Trophoblast cell (in vitro differentiated cells and primary cell): Measurements from ENCODE around the gene COA1.

Source experiments
- DNase-seq, 2 donors: peaks; one replicate each; pipeline ENCODE4 v3.0.0-alpha.2; 2016
- H2AFZ ChIP-seq: 2 replicates; pipeline ENCODE4 v1.6.1; 2013; ENCODE audit warnings: low read length, moderate library complexity, mild to moderate bottlenecking; ENCODE audit not compliant: insufficient read depth, poor library complexity
- H2AK5ac ChIP-seq: 2 replicates; pipeline ENCODE4 v1.6.1; 2013; ENCODE audit warnings: mild to moderate bottlenecking, low read length
- H2BK120ac ChIP-seq: 2 replicates; pipeline ENCODE4 v1.6.1; 2013; ENCODE audit warnings: low read length, mild to moderate bottlenecking, moderate library complexity; ENCODE audit not compliant: insufficient read depth, poor library complexity
- H2BK12ac ChIP-seq: 2 replicates; pipeline ENCODE4 v1.6.1; 2013; ENCODE audit warnings: mild to moderate bottlenecking, low read length, moderate library complexity
- H2BK5ac ChIP-seq: 2 replicates; pipeline ENCODE4 v1.6.1; 2013; ENCODE audit warnings: low read length, low read depth, moderate library complexity, mild to moderate bottlenecking; ENCODE audit not compliant: poor library complexity
- H3K14ac ChIP-seq: 2 replicates; pipeline ENCODE4 v1.6.1; 2013; ENCODE audit warnings: mild to moderate bottlenecking, low read length
- H3K18ac ChIP-seq: 2 replicates; pipeline ENCODE4 v1.6.1; 2013; ENCODE audit warnings: mild to moderate bottlenecking, low read length
- H3K23ac ChIP-seq: 2 replicates; pipeline ENCODE4 v1.6.1; 2013; ENCODE audit warnings: low read length
- H3K27ac ChIP-seq: 2 replicates; pipeline ENCODE4 v1.5.1; 2013; ENCODE audit warnings: low read depth, mild to moderate bottlenecking, inconsistent platforms, low read length, moderate library complexity
- H3K27me3 ChIP-seq: 2 replicates; pipeline ENCODE4 v1.6.1; 2013; ENCODE audit warnings: inconsistent platforms, mild to moderate bottlenecking, low read length, moderate library complexity; ENCODE audit not compliant: insufficient read depth
- H3K36me3 ChIP-seq, 2 experiments: 1 replicate in 1 of 2; 2 replicates in 1 of 2; pipeline ENCODE4 v1.6.1; 2013; ENCODE audit warnings: low read length in 2 of 2, mild to moderate bottlenecking in 2 of 2, moderate library complexity in 1 of 2; ENCODE audit not compliant: insufficient read depth in 2 of 2, control insufficient read depth in 1 of 2
- H3K4ac ChIP-seq: 2 replicates; pipeline ENCODE4 v1.6.1; 2013; ENCODE audit warnings: low read depth, mild to moderate bottlenecking, low read length, moderate library complexity
- H3K4me1 ChIP-seq, 2 experiments: 1 replicate in 1 of 2; 2 replicates in 1 of 2; pipeline ENCODE4 v1.6.1; 2013; ENCODE audit warnings: low read length in 2 of 2, mild to moderate bottlenecking in 2 of 2, moderate library complexity in 1 of 2; ENCODE audit not compliant: insufficient read depth in 2 of 2, control insufficient read depth in 1 of 2
- H3K4me2 ChIP-seq: 2 replicates; pipeline ENCODE4 v1.6.1; 2013; ENCODE audit warnings: inconsistent platforms, mild to moderate bottlenecking, low read length, moderate library complexity
- H3K4me3 ChIP-seq: 2 replicates; pipeline ENCODE4 v1.5.1; 2013; ENCODE audit warnings: mild to moderate bottlenecking, low read depth, low read length, inconsistent platforms
- H3K79me1 ChIP-seq: one replicate; pipeline ENCODE4 v1.6.1; 2013; ENCODE audit warnings: low read length
- H3K79me2 ChIP-seq: 2 replicates; pipeline ENCODE4 v1.6.1; 2013; ENCODE audit warnings: low read length, mild to moderate bottlenecking; ENCODE audit not compliant: control insufficient read depth, insufficient read depth, poor library complexity
- H3K9ac ChIP-seq: 2 replicates; pipeline ENCODE4 v1.6.1; 2013; ENCODE audit warnings: mild to moderate bottlenecking, low read length
- H3K9me3 ChIP-seq: 2 replicates; pipeline ENCODE4 v1.6.1; 2013; ENCODE audit warnings: low read depth, mild to moderate bottlenecking, control low read depth, inconsistent platforms, low read length; ENCODE audit not compliant: insufficient read depth
- H4K12ac ChIP-seq: 2 replicates; pipeline ENCODE4 v1.6.1; 2013; ENCODE audit warnings: low read depth, mild to moderate bottlenecking, low read length, moderate library complexity
- H4K8ac ChIP-seq: 2 replicates; pipeline ENCODE4 v1.6.1; 2013; ENCODE audit warnings: low read depth, mild to moderate bottlenecking, low read length, moderate library complexity
- H4K91ac ChIP-seq: one replicate; pipeline ENCODE4 v1.6.1; 2013; ENCODE audit warnings: low read depth, mild to moderate bottlenecking, low read length, moderate library complexity
- WGBS: extraction: QIAGEN DNeasy Blood & Tissue Kit; methylation state at CpG from one replicate; pipeline ENCODE4 v1.1.7; 2013; ENCODE audit warnings: missing lambda C conversion rate; ENCODE audit not compliant: insufficient read length, insufficient coverage; ENCODE audit errors: extremely low coverage; 5-methylcytosine and 5-hydroxymethylcytosine counted together

Gene COA1

DNA sequence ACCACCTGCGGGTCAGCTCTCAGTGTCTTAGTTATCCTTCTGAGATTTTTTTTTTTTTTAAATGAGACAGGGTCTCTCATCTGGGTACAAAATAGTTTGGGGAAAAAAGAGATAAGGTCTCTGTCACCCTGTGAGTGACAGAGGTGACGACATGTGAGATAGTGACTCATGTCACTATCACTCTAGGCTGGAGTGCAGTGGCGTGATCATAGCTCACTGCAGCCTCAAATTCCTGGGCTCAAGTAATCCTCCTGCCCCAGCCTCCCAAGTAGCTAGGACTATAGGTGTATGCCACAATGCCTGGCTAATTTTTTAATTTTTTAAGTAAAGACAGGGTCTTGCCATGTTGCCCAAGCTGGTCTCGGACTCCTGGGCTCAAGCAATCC, 39.6 kb upstream of the COA1 start:
- H2BK5ac ChIP-seq: no peak overlapping the region
- H3K27ac ChIP-seq: no peak overlapping the region
- H3K79me1 ChIP-seq: no peaks in the 10 kb centered on the region
- H3K9ac ChIP-seq: no peak overlapping the region
- no peak overlapping the region for H2AK5ac ChIP-seq
- H2BK120ac ChIP-seq: no peak overlapping the region
- H3K4ac ChIP-seq: no peak overlapping the region
- no peaks in the 10 kb centered on the region for H3K27me3 ChIP-seq
- no peaks in the 10 kb centered on the region for H3K79me2 ChIP-seq
- DNase-seq: peak in 1 of 2 donors; percentile 34
- H4K8ac ChIP-seq: no peak overlapping the region
- H3K23ac ChIP-seq: no peak overlapping the region
- H3K4me2 ChIP-seq: no peak overlapping the region
- H3K9me3 ChIP-seq: no peaks in the 10 kb centered on the region
- H3K4me1 ChIP-seq: peaks cover 2 to 5% of the 10 kb centered on the region in 2 experiments
- H2BK12ac ChIP-seq: no peak overlapping the region
- no peak overlapping the region for H3K4me3 ChIP-seq
- no CpG with 5 or more reads among the region's 4 CpGs for WGBS
- no peak overlapping the region for H3K18ac ChIP-seq
- H3K36me3 ChIP-seq: peaks cover 0 to 2% of the 10 kb centered on the region in 2 experiments
- no peak overlapping the region for H4K91ac ChIP-seq
- no peak overlapping the region for H4K12ac ChIP-seq
- no peak overlapping the region for H2AFZ ChIP-seq
- no peak overlapping the region for H3K14ac ChIP-seq

DNA sequence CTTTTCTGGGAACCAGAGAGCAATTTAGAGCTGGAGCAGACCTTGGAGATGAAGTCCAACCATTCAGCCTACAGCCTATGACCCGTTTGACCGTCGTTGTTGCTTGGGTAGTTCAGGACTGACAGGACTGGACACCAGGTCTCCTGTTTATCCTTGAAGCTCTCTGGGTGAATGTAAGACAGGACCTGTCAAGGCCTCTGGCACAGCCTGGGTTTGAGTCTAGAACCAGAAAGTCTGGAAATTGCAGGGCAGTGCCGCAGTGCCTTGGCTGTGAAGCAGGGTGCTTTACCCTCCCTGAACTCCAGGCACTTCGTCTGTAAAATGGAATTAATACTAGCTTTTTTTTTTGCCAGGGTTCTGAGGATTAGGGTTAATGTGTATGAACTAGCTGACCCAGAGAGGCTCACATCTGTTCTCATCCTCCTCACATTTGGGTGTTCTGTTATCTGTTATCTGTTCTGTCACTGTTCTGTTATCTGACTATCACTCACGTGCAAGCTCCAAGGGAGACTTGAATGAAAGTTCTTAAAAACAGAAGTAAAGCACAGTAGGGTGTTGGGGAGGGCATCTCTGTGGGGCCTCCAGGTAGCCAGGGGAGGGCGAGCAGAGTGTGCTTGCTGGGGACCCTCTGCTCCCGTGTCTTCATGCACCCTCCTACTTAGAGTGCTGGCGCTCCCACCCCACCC, 39.0 kb upstream of the COA1 start:
- no peak overlapping the region for H3K4me2 ChIP-seq
- no peak overlapping the region for H2AK5ac ChIP-seq
- no peak overlapping the region for H3K23ac ChIP-seq
- H2AFZ ChIP-seq: no peak overlapping the region
- no peak overlapping the region for H3K4ac ChIP-seq
- H4K12ac ChIP-seq: no peak overlapping the region
- no peaks in the 10 kb centered on the region for H3K79me1 ChIP-seq
- H2BK120ac ChIP-seq: no peak overlapping the region
- peaks cover 2 to 5% of the 10 kb centered on the region in 2 experiments for H3K4me1 ChIP-seq
- no peak overlapping the region for H3K4me3 ChIP-seq
- H3K79me2 ChIP-seq: no peaks in the 10 kb centered on the region
- no peaks in the 10 kb centered on the region for H3K27me3 ChIP-seq
- H2BK12ac ChIP-seq: no peak overlapping the region
- H3K9me3 ChIP-seq: no peaks in the 10 kb centered on the region
- no peak overlapping the region for H2BK5ac ChIP-seq
- H3K14ac ChIP-seq: no peak overlapping the region
- DNase-seq: no peak
- H3K36me3 ChIP-seq: peaks cover 0 to 2% of the 10 kb centered on the region in 2 experiments
- no peak overlapping the region for H4K91ac ChIP-seq
- no peak overlapping the region for H3K27ac ChIP-seq
- no peak overlapping the region for H4K8ac ChIP-seq
- H3K9ac ChIP-seq: no peak overlapping the region
- H3K18ac ChIP-seq: no peak overlapping the region
- no CpG with 5 or more reads among the region's 9 CpGs for WGBS

DNA sequence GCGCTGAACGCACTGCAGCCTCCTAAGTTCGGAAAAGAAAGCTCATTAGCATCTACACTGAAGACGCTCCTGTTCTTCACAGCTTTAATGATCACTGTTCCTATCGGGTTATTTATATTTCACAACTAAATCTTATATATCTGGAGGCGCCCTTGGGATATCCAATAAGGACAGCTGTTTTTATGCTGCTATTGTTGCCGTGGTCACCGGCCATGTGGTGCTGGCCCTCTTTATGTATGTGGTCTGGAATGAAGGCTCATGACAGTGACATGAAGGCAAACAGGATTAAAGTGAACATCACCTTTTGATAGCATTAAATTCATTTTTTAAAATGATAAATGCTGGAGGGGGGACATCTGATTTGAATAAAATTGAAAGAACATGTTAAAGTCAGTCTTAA, 38.0 kb upstream of the COA1 start:
- H2BK120ac ChIP-seq: no peak overlapping the region
- H3K36me3 ChIP-seq: peaks cover 0 to 2% of the 10 kb centered on the region in 2 experiments
- no peak overlapping the region for H3K14ac ChIP-seq
- no peak overlapping the region for H3K9ac ChIP-seq
- H2BK5ac ChIP-seq: no peak overlapping the region
- H2AK5ac ChIP-seq: no peak overlapping the region
- H3K4me2 ChIP-seq: no peak overlapping the region
- peaks cover 2 to 5% of the 10 kb centered on the region in 2 experiments for H3K4me1 ChIP-seq
- H4K91ac ChIP-seq: no peak overlapping the region
- H3K18ac ChIP-seq: no peak overlapping the region
- H3K27ac ChIP-seq: no peak overlapping the region
- H2BK12ac ChIP-seq: no peak overlapping the region
- H3K27me3 ChIP-seq: no peaks in the 10 kb centered on the region
- H3K4me3 ChIP-seq: no peak overlapping the region
- H3K79me1 ChIP-seq: no peaks in the 10 kb centered on the region
- no CpG with 5 or more reads among the region's 8 CpGs for WGBS
- H4K12ac ChIP-seq: no peak overlapping the region
- H3K9me3 ChIP-seq: no peaks in the 10 kb centered on the region
- no peaks in the 10 kb centered on the region for H3K79me2 ChIP-seq
- no peak overlapping the region for H3K4ac ChIP-seq
- no peak overlapping the region for H3K23ac ChIP-seq
- no peak overlapping the region for H4K8ac ChIP-seq
- DNase-seq: no peak
- H2AFZ ChIP-seq: no peak overlapping the region

DNA sequence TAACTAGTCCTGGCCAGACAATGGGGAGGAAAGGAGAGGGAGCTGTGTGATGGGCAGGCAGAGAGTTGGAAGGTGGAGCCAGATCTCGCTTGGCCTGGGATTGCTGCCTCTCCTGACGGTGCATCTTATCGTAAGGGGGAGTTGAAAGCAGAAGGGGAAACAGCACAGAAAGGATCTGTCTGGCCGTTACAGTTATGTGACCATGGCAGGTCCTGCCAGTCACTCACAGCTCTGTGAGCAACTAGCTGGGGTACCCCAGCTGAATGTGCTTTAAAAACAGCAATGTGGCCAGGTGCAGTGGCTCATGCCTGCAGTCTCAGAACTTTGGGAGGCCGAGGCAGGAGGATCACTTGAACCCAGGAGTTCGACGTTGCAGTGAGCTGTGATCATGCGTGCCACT, 37.2 kb upstream of the COA1 start:
- DNase-seq: no peak
- no peak overlapping the region for H4K8ac ChIP-seq
- no peak overlapping the region for H4K12ac ChIP-seq
- no peak overlapping the region for H3K18ac ChIP-seq
- no peak overlapping the region for H2BK5ac ChIP-seq
- H3K79me1 ChIP-seq: no peaks in the 10 kb centered on the region
- H3K4me3 ChIP-seq: no peak overlapping the region
- no peak overlapping the region for H3K9ac ChIP-seq
- H3K4me2 ChIP-seq: no peak overlapping the region
- H4K91ac ChIP-seq: no peak overlapping the region
- no peaks in the 10 kb centered on the region for H3K27me3 ChIP-seq
- peaks cover 2 to 5% of the 10 kb centered on the region in 2 experiments for H3K4me1 ChIP-seq
- H2BK12ac ChIP-seq: no peak overlapping the region
- H3K36me3 ChIP-seq: peaks cover 0 to 1% of the 10 kb centered on the region in 2 experiments
- WGBS: no CpG with 5 or more reads among the region's 8 CpGs
- no peaks in the 10 kb centered on the region for H3K9me3 ChIP-seq
- no peak overlapping the region for H2BK120ac ChIP-seq
- H3K23ac ChIP-seq: no peak overlapping the region
- H2AFZ ChIP-seq: no peak overlapping the region
- no peak overlapping the region for H3K27ac ChIP-seq
- H3K4ac ChIP-seq: no peak overlapping the region
- H3K14ac ChIP-seq: no peak overlapping the region
- H2AK5ac ChIP-seq: no peak overlapping the region
- no peaks in the 10 kb centered on the region for H3K79me2 ChIP-seq
